ENCODE data around the gene CEP63. TPM values are rescaled to one million over a fixed set of nuclear protein-coding genes. Genes with fewer than 3 reads are reported as not detected.

CEP63 gene
- total RNA-seq, 1 donor from 2014 or later = 34.7 TPM

GRCh38 chr3:134476306-134476705, 9.6 kb upstream of the CEP63 start:
- TF ChIP-seq CTCF (IDR thresholded peaks at IDR 0.05; ENCODE audit: borderline replicate concordance) = no peak
- intact Hi-C loops (cut with micrococcal nuclease) = loop anchor here (10.0 kb wide), 1 partner anchor 282 kb away; no protein-coding TSS in a partner anchor
- no peak for DNase-seq
- Histone ChIP-seq H3K4me1 (peaks cover 61% of the 10 kb centered on the region), H3K36me3 (peaks cover 40% of the 10 kb centered on the region), H3K27me3 (ENCODE audit: low read depth) (no peaks in the 10 kb centered on the region), H3K27ac (replicated peaks) (peak overlapping the region; percentile 66), H3K9me3 (replicated peaks) (no peaks in the 10 kb centered on the region), H3K4me3 (no peak overlapping the region)

GRCh38 chr3:134477002-134477401, 8.9 kb upstream of the CEP63 start:
- H3K36me3 ChIP-seq = peaks cover 47% of the 10 kb centered on the region
- H3K27ac ChIP-seq (replicated peaks) = peak overlapping the region; percentile 66
- intact Hi-C loops (cut with micrococcal nuclease) = loop anchor here (10.0 kb wide), 1 partner anchor 282 kb away; no protein-coding TSS in a partner anchor
- no peaks in the 10 kb centered on the region for H3K9me3 ChIP-seq (replicated peaks)
- DNase-seq = peak; percentile 41
- TF ChIP-seq CTCF (IDR thresholded peaks at IDR 0.05; ENCODE audit: borderline replicate concordance) = no peak
- no peaks in the 10 kb centered on the region for H3K27me3 ChIP-seq (ENCODE audit: low read depth)
- no peak overlapping the region for H3K4me3 ChIP-seq
- peaks cover 57% of the 10 kb centered on the region for H3K4me1 ChIP-seq

- DNase-seq = no peak
- TF ChIP-seq CTCF (IDR thresholded peaks at IDR 0.05; ENCODE audit: borderline replicate concordance) = no peak
- intact Hi-C loops (cut with micrococcal nuclease) = loop anchor here (10.0 kb wide), 1 partner anchor 283 kb away; no protein-coding TSS in a partner anchor
- H3K4me3 ChIP-seq = no peak overlapping the region
- peaks cover 52% of the 10 kb centered on the region for H3K36me3 ChIP-seq
- no peaks in the 10 kb centered on the region for H3K9me3 ChIP-seq (replicated peaks)
- peaks cover 58% of the 10 kb centered on the region for H3K4me1 ChIP-seq
- no peaks in the 10 kb centered on the region for H3K27me3 ChIP-seq (ENCODE audit: low read depth)
- H3K27ac ChIP-seq (replicated peaks) = peak overlapping the region; percentile 66
Measured at GRCh38 chr3:134477938-134478337, 7.9 kb upstream of the CEP63 start.

GRCh38 chr3:134480546-134480945, 5.3 kb upstream of the CEP63 start:
- no peaks in the 10 kb centered on the region for H3K9me3 ChIP-seq (replicated peaks)
- TF ChIP-seq CTCF (IDR thresholded peaks at IDR 0.05; ENCODE audit: borderline replicate concordance) = no peak
- H3K27ac ChIP-seq (replicated peaks) = peak overlapping the region; percentile 47
- no peak for DNase-seq
- H3K4me1 ChIP-seq = peaks cover 75% of the 10 kb centered on the region
- no peaks in the 10 kb centered on the region for H3K27me3 ChIP-seq (ENCODE audit: low read depth)
- peaks cover 52% of the 10 kb centered on the region for H3K36me3 ChIP-seq
- intact Hi-C loops (cut with micrococcal nuclease) = no loop called here
- no peak overlapping the region for H3K4me3 ChIP-seq

- Histone ChIP-seq H3K4me3 (no peak overlapping the region), H3K36me3 (peaks cover 51% of the 10 kb centered on the region), H3K4me1 (peaks cover 72% of the 10 kb centered on the region), H3K27me3 (ENCODE audit: low read depth) (no peaks in the 10 kb centered on the region), H3K9me3 (replicated peaks) (no peaks in the 10 kb centered on the region), H3K27ac (replicated peaks) (no peak overlapping the region)
- no peak for TF ChIP-seq CTCF (IDR thresholded peaks at IDR 0.05; ENCODE audit: borderline replicate concordance)
- intact Hi-C loops (cut with micrococcal nuclease) = no loop called here
- DNase-seq = no peak
Measured at GRCh38 chr3:134481166-134481565, 4.7 kb upstream of the CEP63 start.

Data from left ventricle myocardium inferior (tissue), 1 donor.